Suprapubic skin (tissue), 4 donors: ENCODE data around the gene BEST3. TPM values are rescaled to one million over a fixed set of nuclear protein-coding genes. Genes with fewer than 3 reads are reported as not detected.

Experiments
- DNase-seq, 2 donors: peaks; one replicate each; pipeline ENCODE4 v3.0.0-alpha.2; 2019; ENCODE audit warnings: low spot score in 2 of 2
- H3K27ac ChIP-seq: fragments of 200-600 bp; sonication (generic); one replicate; pipeline ENCODE4 v1.5.1; 2019
- H3K27me3 ChIP-seq: fragments of 200-600 bp; sonication (generic); one replicate; pipeline ENCODE4 v1.5.1; 2019
- H3K36me3 ChIP-seq: fragments of 200-600 bp; sonication (generic); one replicate; pipeline ENCODE4 v1.5.1; 2019
- H3K4me1 ChIP-seq: fragments of 200-600 bp; sonication (generic); one replicate; pipeline ENCODE4 v1.5.1; 2019
- H3K4me3 ChIP-seq: fragments of 200-600 bp; sonication (generic); one replicate; pipeline ENCODE4 v1.5.1; 2019; ENCODE audit warnings: mild to moderate bottlenecking
- H3K9me3 ChIP-seq: fragments of 200-600 bp; sonication (generic); one replicate; pipeline ENCODE4 v1.5.1; 2019
- CTCF ChIP-seq, 2 donors: fragments of 200-600 bp in 1 of 2; fragments of 450-650 bp in 1 of 2; sonication (generic) in 1 of 2; IDR thresholded peaks; one replicate each; pipeline ENCODE4 v1.5.1; 2016 to 2019; ENCODE audit warnings: antibody characterized with exemption in 2 of 2, mild to moderate bottlenecking in 1 of 2, moderate library complexity in 1 of 2
- EP300 ChIP-seq: sonication (generic); formaldehyde crosslinking; IDR thresholded peaks from one replicate; pipeline ENCODE4 v1.6.1; 2017; ENCODE audit warnings: antibody characterized with exemption
- POLR2A ChIP-seq, 2 donors: fragments of 450-650 bp; IDR thresholded peaks; one replicate each; pipeline ENCODE4 v1.6.1; 2017; ENCODE audit warnings: antibody characterized with exemption in 2 of 2, mild to moderate bottlenecking in 2 of 2, moderate library complexity in 2 of 2
- POLR2AphosphoS5 ChIP-seq, 3 donors: sonication (generic); formaldehyde crosslinking; IDR thresholded peaks; one replicate each; pipeline ENCODE4 v1.6.1; 2017; ENCODE audit warnings: antibody characterized with exemption in 3 of 3
- WGBS: methylation state at CpG from one replicate; pipeline ENCODE4 v1.1.5; 2018; 5-methylcytosine and 5-hydroxymethylcytosine counted together
- total RNA-seq, 4 donors: library from RNA; depleted of rRNA; stranded (reverse); fragments of >200 nt; gene quantifications; one replicate each; pipeline ENCODE4 v1.1.0, GENCODE V29; 2016

Gene BEST3
- total RNA-seq, 4 donors from 2014 or later = 0.52 to 0.98 TPM; not detected in 2

- no peak overlapping the region for H3K27ac ChIP-seq
- no peak for DNase-seq
- WGBS = 81% methylated on average over 3 of the region's 3 CpGs
Observed at GRCh38 chr12:69648476-69648875, 50.6 kb downstream of the BEST3 start.

GRCh38 chr12:69647178-69647577 lies 51.9 kb downstream of the BEST3 start:
- Histone ChIP-seq H3K4me3 (no peak overlapping the region), H3K27ac (no peak overlapping the region), H3K9me3 (no peaks in the 10 kb centered on the region), H3K27me3 (no peaks in the 10 kb centered on the region), H3K4me1 (no peaks in the 10 kb centered on the region), H3K36me3 (no peaks in the 10 kb centered on the region)
- TF ChIP-seq EP300 (no peak), CTCF (IDR thresholded peaks at IDR 0.05) (no peak), POLR2AphosphoS5 (IDR thresholded peaks at IDR 0.05) (no peak), POLR2A (IDR thresholded peaks at IDR 0.05) (no peak)
- no peak for DNase-seq
- WGBS = 79% methylated on average over 4 of the region's 4 CpGs

More at GRCh38 chr12:69648476-69648875, 50.6 kb downstream of the BEST3 start:
- TF ChIP-seq POLR2AphosphoS5 (IDR thresholded peaks at IDR 0.05) (no peak), EP300 (no peak), POLR2A (IDR thresholded peaks at IDR 0.05) (no peak), CTCF (IDR thresholded peaks at IDR 0.05) (no peak)
- Histone ChIP-seq H3K9me3 (no peaks in the 10 kb centered on the region), H3K4me1 (no peaks in the 10 kb centered on the region), H3K36me3 (no peaks in the 10 kb centered on the region), H3K4me3 (no peak overlapping the region), H3K27me3 (no peaks in the 10 kb centered on the region)

GRCh38 chr12:69645031-69645430 lies 54.1 kb downstream of the BEST3 start:
- Histone ChIP-seq H3K27me3 (no peaks in the 10 kb centered on the region), H3K4me3 (no peak overlapping the region), H3K9me3 (no peaks in the 10 kb centered on the region), H3K27ac (no peak overlapping the region), H3K4me1 (no peaks in the 10 kb centered on the region), H3K36me3 (no peaks in the 10 kb centered on the region)
- TF ChIP-seq EP300 = no peak
- no peak for TF ChIP-seq POLR2AphosphoS5 (IDR thresholded peaks at IDR 0.05)
- TF ChIP-seq CTCF (IDR thresholded peaks at IDR 0.05) = no peak
- no peak for TF ChIP-seq POLR2A (IDR thresholded peaks at IDR 0.05)
- no peak for DNase-seq
- WGBS = 77% methylated on average over 2 of the region's 2 CpGs

- Histone ChIP-seq H3K9me3 (no peaks in the 10 kb centered on the region), H3K27ac (no peak overlapping the region), H3K36me3 (no peaks in the 10 kb centered on the region), H3K27me3 (no peaks in the 10 kb centered on the region), H3K4me3 (no peak overlapping the region), H3K4me1 (no peaks in the 10 kb centered on the region)
- TF ChIP-seq EP300 (no peak), POLR2AphosphoS5 (IDR thresholded peaks at IDR 0.05) (no peak), POLR2A (IDR thresholded peaks at IDR 0.05) (no peak), CTCF (IDR thresholded peaks at IDR 0.05) (no peak)
- no peak for DNase-seq
Observed at GRCh38 chr12:69644511-69644910, 54.6 kb downstream of the BEST3 start.

GRCh38 chr12:69642531-69642930 lies 56.6 kb downstream of the BEST3 start:
- DNase-seq = no peak
- no peaks in the 10 kb centered on the region for H3K4me1 ChIP-seq
- H3K4me3 ChIP-seq = no peak overlapping the region
- no peaks in the 10 kb centered on the region for H3K36me3 ChIP-seq
- H3K9me3 ChIP-seq = no peaks in the 10 kb centered on the region
- H3K27me3 ChIP-seq = no peaks in the 10 kb centered on the region
- H3K27ac ChIP-seq = no peak overlapping the region
- no peak for TF ChIP-seq CTCF (IDR thresholded peaks at IDR 0.05)
- TF ChIP-seq EP300 = no peak
- TF ChIP-seq POLR2AphosphoS5 (IDR thresholded peaks at IDR 0.05) = no peak
- no peak for TF ChIP-seq POLR2A (IDR thresholded peaks at IDR 0.05)
- WGBS = 76% methylated on average over 6 of the region's 6 CpGs
